Upper lobe of left lung (tissue), 6 donors: ENCODE measurements around the gene RETSAT. TPM values are rescaled to one million over a fixed set of nuclear protein-coding genes. Genes with fewer than 3 reads are reported as not detected.

Experiments
- ATAC-seq, 2 donors: fragments of 200-7000 bp; cut with Tn5 transposase; one replicate each; pipeline ENCODE4 v1.9.1; 2022; ENCODE audit warnings: mild to moderate bottlenecking in 2 of 2, moderate library complexity in 2 of 2; ENCODE audit not compliant: low FRiP score in 2 of 2
- DNase-seq, 2 donors: peaks; one replicate each; pipeline ENCODE4 v3.0.0-alpha.2; 2019 to 2020
- H3K27ac ChIP-seq, 4 donors: fragments of 200-600 bp; sonication (generic); one replicate each; pipeline ENCODE4 v1.5.1; 2016 to 2019
- H3K27me3 ChIP-seq, 4 donors: fragments of 200-600 bp; sonication (generic); one replicate each; pipeline ENCODE4 v1.5.1; 2017 to 2019
- H3K36me3 ChIP-seq, 4 donors: fragments of 200-600 bp; sonication (generic); one replicate each; pipeline ENCODE4 v1.5.1; 2016 to 2019
- H3K4me1 ChIP-seq, 4 donors: fragments of 200-600 bp; sonication (generic); one replicate each; pipeline ENCODE4 v1.5.1; 2018 to 2019
- H3K4me3 ChIP-seq, 4 donors: fragments of 200-600 bp; sonication (generic); one replicate each; pipeline ENCODE4 v1.5.1; 2017 to 2019; ENCODE audit warnings: mild to moderate bottlenecking in 2 of 4, moderate library complexity in 1 of 4
- H3K9me3 ChIP-seq, 4 donors: fragments of 200-600 bp; sonication (generic); one replicate each; pipeline ENCODE4 v1.5.1; 2018 to 2019
- CTCF ChIP-seq, 6 experiments: fragments of 450-650 bp in 4 of 6; fragments of 200-600 bp in 2 of 6; sonication (generic) in 2 of 6; IDR thresholded peaks; one replicate each; pipeline ENCODE4 v1.5.1; 2016 to 2019; ENCODE audit warnings: antibody characterized with exemption in 6 of 6
- EP300 ChIP-seq, 4 donors: sonication (generic); formaldehyde crosslinking; IDR thresholded peaks; one replicate each; pipeline ENCODE4 v1.5.1; 2017; ENCODE audit warnings: antibody characterized with exemption in 4 of 4, control low read depth in 2 of 4
- POLR2A ChIP-seq, 4 donors: fragments of 450-650 bp; IDR thresholded peaks; one replicate each; pipeline ENCODE4 v1.5.1; 2016 to 2017; ENCODE audit warnings: antibody characterized with exemption in 4 of 4, mild to moderate bottlenecking in 2 of 4
- POLR2AphosphoS5 ChIP-seq, 2 donors: sonication (generic); formaldehyde crosslinking; IDR thresholded peaks; one replicate each; pipeline ENCODE4 v1.5.1; 2017; ENCODE audit warnings: antibody characterized with exemption in 2 of 2
- WGBS, 2 donors: methylation state at CpG; one replicate each; pipeline ENCODE4 v1.1.5; 2017 to 2018; 5-methylcytosine and 5-hydroxymethylcytosine counted together
- total RNA-seq, 6 donors: library from RNA; depleted of rRNA in 4 of 6; stranded (reverse); fragments of >200 nt in 4 of 6; gene quantifications; one replicate each; pipeline versions ENCODE4 v1.1.0 to v1.2.1, GENCODE V29; 2016 to 2021
- donor health status: DM: no; HTN: no; CAD: no; lungs with moderate emphysema.
- donor health status: DM: no; HTN: yes; CAD: no; lungs with severe emphysema.

Gene RETSAT
- total RNA-seq, 6 donors from 2014 or later, result 36.7 to 81.5 (median 57.9) TPM

DNA sequence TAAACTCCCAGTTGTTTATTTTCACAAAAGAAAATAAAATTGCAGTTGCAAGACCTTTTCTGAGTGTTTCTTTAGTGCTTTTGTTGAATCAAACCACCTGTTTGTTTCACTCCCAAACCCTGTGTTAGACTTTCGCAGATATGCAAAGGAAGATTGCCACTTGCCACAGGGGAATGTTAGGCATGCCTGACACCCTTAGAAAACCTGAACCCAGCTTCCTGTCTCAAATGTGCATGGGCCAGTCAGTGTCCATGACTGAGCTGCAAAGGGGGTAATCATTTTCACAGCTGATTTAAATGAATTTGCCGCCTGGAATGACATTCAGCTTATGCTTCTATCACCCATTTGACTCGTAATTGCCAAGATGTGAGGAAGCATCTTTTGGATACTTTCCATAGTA, 44.0 kb downstream of the RETSAT start:
- no peaks in the 10 kb centered on the region for H3K9me3 ChIP-seq
- H3K4me3 ChIP-seq, result no peak overlapping the region
- ATAC-seq (no peak), DNase-seq (no peak)
- H3K27ac ChIP-seq, result peak overlapping the region in 3 of 4 donors; percentile 26 to 74 (median 69)
- 77 to 85% methylated on average over 3 of the region's 3 CpGs for WGBS, 2 donors
- no peaks in the 10 kb centered on the region for H3K27me3 ChIP-seq
- peaks cover 11 to 23% (median 20%) of the 10 kb centered on the region in 4 donors for H3K4me1 ChIP-seq
- TF ChIP-seq POLR2AphosphoS5 (IDR thresholded peaks at IDR 0.05) (no peak), EP300 (IDR thresholded peaks at IDR 0.05) (no peak)
- peaks cover 0 to 41% (median 22%) of the 10 kb centered on the region in 4 donors for H3K36me3 ChIP-seq

DNA sequence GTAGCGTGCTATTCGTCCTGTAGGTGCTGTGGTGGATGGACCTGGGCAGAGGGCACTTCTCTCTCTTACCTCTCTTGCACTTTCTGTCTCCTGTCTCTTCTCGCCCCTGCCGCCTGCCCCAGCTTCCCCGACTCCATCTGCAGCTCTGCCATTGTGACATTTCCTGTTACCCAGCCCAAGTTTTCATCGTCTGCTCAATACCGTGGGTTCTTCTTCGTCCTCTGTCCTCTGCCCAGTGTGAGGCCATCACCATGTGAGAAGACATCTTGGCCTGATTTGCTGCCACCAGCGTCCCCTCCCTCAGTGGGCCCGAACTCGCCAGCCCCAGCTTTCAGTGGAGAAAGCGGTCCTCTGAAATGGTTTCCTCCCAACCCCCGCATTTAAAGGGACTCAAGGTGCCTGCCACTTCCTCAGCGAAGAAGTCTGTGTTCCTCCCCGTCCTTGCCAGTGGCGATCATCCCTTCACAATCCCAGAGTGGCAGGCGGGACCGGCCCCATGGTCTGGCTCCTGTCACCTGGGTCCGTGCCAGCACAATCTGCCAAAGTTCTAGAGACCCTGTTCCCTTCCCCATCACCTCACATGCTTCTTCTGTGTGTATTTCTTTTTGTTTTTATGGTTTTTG, 44.5 kb downstream of the RETSAT start:
- H3K4me3 ChIP-seq, result peak overlapping the region in 1 of 4 donors; percentile 15
- H3K27ac ChIP-seq, result peak overlapping the region; percentile 0 to 74 (median 48)
- H3K4me1 ChIP-seq, result peaks cover 11 to 23% (median 20%) of the 10 kb centered on the region in 4 donors
- TF ChIP-seq CTCF (IDR thresholded peaks at IDR 0.05), result no peak
- TF ChIP-seq POLR2A (IDR thresholded peaks at IDR 0.05), result no peak
- no peak for TF ChIP-seq POLR2AphosphoS5 (IDR thresholded peaks at IDR 0.05)
- TF ChIP-seq EP300 (IDR thresholded peaks at IDR 0.05), result no peak
- H3K27me3 ChIP-seq, result no peaks in the 10 kb centered on the region
- ATAC-seq, result peak in 1 of 2 donors; percentile 16
- 56% methylated on average over 19 of the region's 19 CpGs for WGBS, 2 donors
- H3K36me3 ChIP-seq, result peaks cover 0 to 39% (median 20%) of the 10 kb centered on the region in 4 donors
- no peaks in the 10 kb centered on the region for H3K9me3 ChIP-seq
- no peak for DNase-seq

DNA sequence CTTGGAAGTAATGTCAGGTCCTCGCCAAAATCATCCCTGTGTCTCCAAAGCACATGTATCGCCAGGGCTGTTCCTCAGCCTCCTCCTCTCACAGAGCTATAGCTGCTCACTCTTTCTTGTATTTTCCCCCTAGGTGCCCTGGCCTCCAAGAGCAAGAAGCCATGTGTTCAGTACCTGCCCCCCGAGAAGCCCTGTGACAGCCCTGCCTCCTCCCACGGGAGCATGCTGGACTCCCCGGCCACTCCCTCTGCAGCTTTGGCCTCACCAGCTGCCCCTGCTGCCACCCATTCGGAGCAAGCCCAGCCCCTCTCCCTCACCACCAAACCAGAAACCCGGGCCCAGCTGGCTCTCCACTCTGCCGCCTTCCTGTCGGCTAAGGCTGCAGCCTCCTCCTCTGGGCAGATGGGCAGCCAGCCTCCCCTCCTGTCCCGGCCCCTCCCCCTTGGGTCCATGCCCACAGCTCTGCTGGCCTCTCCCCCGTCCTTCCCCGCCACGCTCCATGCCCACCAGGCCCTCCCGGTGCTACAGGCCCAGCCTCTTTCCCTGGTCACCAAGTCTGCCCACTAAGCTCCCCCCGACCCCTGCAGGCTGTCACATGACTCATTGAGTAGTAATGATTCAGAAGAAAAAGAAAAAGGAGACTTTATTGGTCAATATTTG, 45.3 kb downstream of the RETSAT start:
- peak; percentile 45 to 54 for ATAC-seq
- WGBS, 2 donors, result 38 to 41% methylated on average over 15 of the region's 15 CpGs
- Histone ChIP-seq H3K4me1 (peaks cover 11 to 23% (median 20%) of the 10 kb centered on the region in 4 donors), H3K9me3 (no peaks in the 10 kb centered on the region), H3K27ac (peak overlapping the region; percentile 0 to 69 (median 26)), H3K27me3 (no peaks in the 10 kb centered on the region), H3K36me3 (peaks cover 0 to 34% (median 18%) of the 10 kb centered on the region in 4 donors), H3K4me3 (no peak overlapping the region)
- TF ChIP-seq EP300 (IDR thresholded peaks at IDR 0.05) (no peak), POLR2AphosphoS5 (IDR thresholded peaks at IDR 0.05) (no peak), POLR2A (IDR thresholded peaks at IDR 0.05) (no peak), CTCF (IDR thresholded peaks at IDR 0.05) (no peak)
- peak in 1 of 2 donors; percentile 75 for DNase-seq

DNA sequence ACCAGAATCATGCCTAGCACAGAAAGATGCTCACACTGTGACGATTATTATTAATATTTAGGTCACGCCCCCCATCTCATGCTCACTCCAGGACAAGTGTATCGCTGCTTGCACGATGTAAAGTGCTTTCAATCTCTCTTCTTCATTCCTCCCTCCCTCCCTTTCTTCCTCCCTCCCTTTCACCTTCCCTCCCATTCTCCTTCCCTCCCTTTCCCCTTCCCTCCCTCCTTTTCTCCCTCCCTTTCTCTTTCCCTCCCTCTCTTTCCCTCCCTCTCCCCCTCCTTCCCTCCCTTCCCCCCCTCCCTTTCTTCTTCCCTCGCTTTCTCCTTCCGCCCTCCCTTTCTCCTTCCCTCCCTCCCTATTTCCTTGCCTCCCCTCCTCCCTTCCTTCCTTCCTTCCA, 46.1 kb downstream of the RETSAT start:
- H3K27me3 ChIP-seq, result no peaks in the 10 kb centered on the region
- DNase-seq (no peak), ATAC-seq (no peak)
- 78 to 81% methylated on average over 4 to 6 of the region's 6 CpGs for WGBS, 2 donors
- H3K27ac ChIP-seq, result peak overlapping the region in 1 of 4 donors; percentile 27
- TF ChIP-seq POLR2AphosphoS5 (IDR thresholded peaks at IDR 0.05), result no peak
- TF ChIP-seq POLR2A (IDR thresholded peaks at IDR 0.05), result no peak
- no peak for TF ChIP-seq EP300 (IDR thresholded peaks at IDR 0.05)
- no peak for TF ChIP-seq CTCF (IDR thresholded peaks at IDR 0.05)
- H3K4me1 ChIP-seq, result peaks cover 11 to 23% (median 20%) of the 10 kb centered on the region in 4 donors
- H3K36me3 ChIP-seq, result peaks cover 0 to 39% (median 21%) of the 10 kb centered on the region in 4 donors
- H3K4me3 ChIP-seq, result no peak overlapping the region
- H3K9me3 ChIP-seq, result no peaks in the 10 kb centered on the region

- H3K27ac ChIP-seq, result peak overlapping the region in 3 of 4 donors; percentile 31 to 48 (median 45)
- no peak for DNase-seq
Observed at GRCh38 chr2:85307527-85307897, 46.8 kb downstream of the RETSAT start.

More at GRCh38 chr2:85307527-85307897, 46.8 kb downstream of the RETSAT start:
- ATAC-seq, result no peak
- 88 to 91% methylated on average over 9 of the region's 9 CpGs for WGBS, 2 donors
- no peak for TF ChIP-seq CTCF (IDR thresholded peaks at IDR 0.05)
- no peak for TF ChIP-seq POLR2A (IDR thresholded peaks at IDR 0.05)
- TF ChIP-seq POLR2AphosphoS5 (IDR thresholded peaks at IDR 0.05), result no peak
- TF ChIP-seq EP300 (IDR thresholded peaks at IDR 0.05), result no peak
- H3K27me3 ChIP-seq, result no peaks in the 10 kb centered on the region
- no peak overlapping the region for H3K4me3 ChIP-seq
- H3K36me3 ChIP-seq, result peaks cover 0 to 43% (median 22%) of the 10 kb centered on the region in 4 donors
- H3K9me3 ChIP-seq, result no peaks in the 10 kb centered on the region
- peaks cover 11 to 23% (median 20%) of the 10 kb centered on the region in 4 donors for H3K4me1 ChIP-seq
